AG04450 (cell line): ENCODE measurements around the gene PSMA2. TPM values are rescaled to one million over a fixed set of nuclear protein-coding genes. Genes with fewer than 3 reads are reported as not detected.

Experiments used
- CTCF ChIA-PET: fragments of 300-600, 350-600 bp; formaldehyde crosslinking; extraction: SDS; loops from one replicate; lab custom pipeline; 2022; ENCODE audit warnings: antibody characterized with exemption, inconsistent platforms; lab: Charles Lee
- POLR2A ChIA-PET: fragments of 350-600 bp; formaldehyde crosslinking; extraction: SDS; loops from one replicate; lab custom pipeline; 2021; ENCODE audit warnings: antibody characterized with exemption, inconsistent platforms; lab: Yijun Ruan, JAX
- DNase-seq: peaks from one replicate; pipeline ENCODE4 v3.0.0-alpha.2; 2011; ENCODE audit warnings: low read depth, low spot score
- H3K27ac ChIP-seq: one replicate; pipeline ENCODE4 v1.5.1; 2012; ENCODE audit warnings: low read depth, low read length, control low read depth
- H3K27me3 ChIP-seq: one replicate; pipeline ENCODE4 v1.6.0; 2012; ENCODE audit warnings: low read length; ENCODE audit not compliant: control insufficient read depth, insufficient read depth
- H3K4me3 ChIP-seq: 2 replicates; pipeline ENCODE4 v1.5.1; 2011; ENCODE audit warnings: mild to moderate bottlenecking, low read depth, low read length, control low read depth
- H3K9me3 ChIP-seq: 2 replicates; pipeline ENCODE4 v1.5.1; 2012; ENCODE audit warnings: low read length; ENCODE audit not compliant: control insufficient read depth, insufficient read depth
- CTCF ChIP-seq: IDR thresholded peaks from 2 replicates; pipeline ENCODE4 v1.5.1; 2011; ENCODE audit warnings: low read depth, low read length, control low read depth, inconsistent platforms
- polyA plus RNA-seq: library from polyadenylated mRNA; depleted of rRNA; stranded (reverse); fragments of >200 nt; gene quantifications from 2 replicates; pipeline ENCODE4 v1.2.3, GENCODE V29; 2011

PSMA2 gene
- polyA plus RNA-seq, 1 experiment = 233 TPM

GRCh38 chr7:42953994-42954393 lies 22.0 kb upstream of the PSMA2 start:
- Histone ChIP-seq H3K9me3 (no peaks in the 10 kb centered on the region), H3K4me3 (no peak overlapping the region), H3K27ac (no peak overlapping the region), H3K27me3 (no peaks in the 10 kb centered on the region)
- no peak for DNase-seq
- POLR2A ChIA-PET = no interaction called here
- TF ChIP-seq CTCF = no peak
- CTCF ChIA-PET = interaction anchor here (0.6 to 2.0 kb wide), 2 partner anchors 13 to 185 kb away, joined by 3 to 8 read pairs; no protein-coding TSS in a partner anchor

- H3K27ac ChIP-seq = no peak overlapping the region
- DNase-seq = no peak
- no peak for TF ChIP-seq CTCF
- ChIA-PET POLR2A (no interaction called here), CTCF (interaction anchor here (1.2 to 2.0 kb wide), 2 partner anchors 11 to 150 kb away, joined by 3 to 11 read pairs; no protein-coding TSS in a partner anchor)
- no peaks in the 10 kb centered on the region for H3K9me3 ChIP-seq
- no peak overlapping the region for H3K4me3 ChIP-seq
- no peaks in the 10 kb centered on the region for H3K27me3 ChIP-seq
These were observed 20.4 kb upstream of the PSMA2 start for GRCh38 chr7:42952328-42952727.

- H3K9me3 ChIP-seq = no peaks in the 10 kb centered on the region
- no peak for DNase-seq
- no peak for TF ChIP-seq CTCF
- no peaks in the 10 kb centered on the region for H3K27me3 ChIP-seq
- CTCF ChIA-PET = interaction anchor here (1.0 to 2.0 kb wide), 2 partner anchors 9 kb away, joined by 4 to 11 read pairs; no protein-coding TSS in a partner anchor
- no peak overlapping the region for H3K4me3 ChIP-seq
- POLR2A ChIA-PET = no interaction called here
- no peak overlapping the region for H3K27ac ChIP-seq
These were observed 18.4 kb upstream of the PSMA2 start for GRCh38 chr7:42950417-42950816.

- no peaks in the 10 kb centered on the region for H3K27me3 ChIP-seq
- DNase-seq = no peak
- ChIA-PET CTCF (interaction anchor here (1.0 kb wide), 1 partner anchor 314 kb away, joined by 4 read pairs; no protein-coding TSS in a partner anchor), POLR2A (no interaction called here)
- no peaks in the 10 kb centered on the region for H3K9me3 ChIP-seq
- no peak for TF ChIP-seq CTCF
- H3K4me3 ChIP-seq = no peak overlapping the region
- H3K27ac ChIP-seq = no peak overlapping the region
These were observed 15.5 kb upstream of the PSMA2 start for GRCh38 chr7:42947521-42947920.

GRCh38 chr7:42946627-42946950 lies 14.6 kb upstream of the PSMA2 start:
- POLR2A ChIA-PET = no interaction called here
- CTCF ChIA-PET = interaction anchor here (2.1 kb wide), 1 partner anchor 509 kb away, joined by 9 read pairs; no protein-coding TSS in a partner anchor
- no peak for TF ChIP-seq CTCF

More at GRCh38 chr7:42946627-42946950, 14.6 kb upstream of the PSMA2 start:
- Histone ChIP-seq H3K27ac (no peak overlapping the region), H3K4me3 (no peak overlapping the region), H3K27me3 (no peaks in the 10 kb centered on the region), H3K9me3 (no peaks in the 10 kb centered on the region)
- DNase-seq = no peak
